Measurements from ENCODE around the gene NR5A2.

The NR5A2 gene

DNA sequence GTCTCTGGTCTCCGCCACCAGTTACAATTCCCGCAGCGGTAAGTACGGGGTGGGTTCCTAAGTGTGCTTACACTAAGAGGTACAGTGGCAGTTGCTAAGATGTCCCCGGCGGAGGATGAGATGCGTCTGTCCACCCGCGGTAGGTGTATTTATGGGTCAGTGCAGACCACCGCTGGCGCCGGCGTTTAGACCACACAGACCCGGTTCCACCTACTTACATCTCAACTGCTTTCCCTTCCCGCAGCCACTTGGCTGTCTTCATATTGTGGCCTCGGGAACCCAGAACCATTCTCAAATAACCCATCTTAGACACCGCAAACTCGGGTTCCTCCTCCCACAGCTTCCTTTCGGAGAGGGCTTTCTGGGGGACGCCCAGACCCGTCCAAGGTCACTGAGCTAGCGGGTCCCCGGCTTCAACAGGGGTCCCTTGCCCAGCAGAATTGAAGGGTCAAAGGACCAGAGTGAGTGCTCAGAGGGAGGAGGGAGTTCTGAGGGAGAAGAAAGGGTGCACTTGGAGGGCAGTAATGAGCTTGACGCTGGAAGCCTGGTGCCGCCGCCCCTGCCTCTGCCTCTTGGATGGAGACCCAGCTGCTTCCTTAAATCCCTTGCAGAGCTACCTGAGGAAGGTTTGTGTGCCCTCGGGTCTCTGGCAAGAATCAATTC, 8.6 kb downstream of the NR5A2 start:
- DNase-seq (ENCODE audit: low read depth in 1 of 2, low spot score in 1 of 2) = no peak

DNA sequence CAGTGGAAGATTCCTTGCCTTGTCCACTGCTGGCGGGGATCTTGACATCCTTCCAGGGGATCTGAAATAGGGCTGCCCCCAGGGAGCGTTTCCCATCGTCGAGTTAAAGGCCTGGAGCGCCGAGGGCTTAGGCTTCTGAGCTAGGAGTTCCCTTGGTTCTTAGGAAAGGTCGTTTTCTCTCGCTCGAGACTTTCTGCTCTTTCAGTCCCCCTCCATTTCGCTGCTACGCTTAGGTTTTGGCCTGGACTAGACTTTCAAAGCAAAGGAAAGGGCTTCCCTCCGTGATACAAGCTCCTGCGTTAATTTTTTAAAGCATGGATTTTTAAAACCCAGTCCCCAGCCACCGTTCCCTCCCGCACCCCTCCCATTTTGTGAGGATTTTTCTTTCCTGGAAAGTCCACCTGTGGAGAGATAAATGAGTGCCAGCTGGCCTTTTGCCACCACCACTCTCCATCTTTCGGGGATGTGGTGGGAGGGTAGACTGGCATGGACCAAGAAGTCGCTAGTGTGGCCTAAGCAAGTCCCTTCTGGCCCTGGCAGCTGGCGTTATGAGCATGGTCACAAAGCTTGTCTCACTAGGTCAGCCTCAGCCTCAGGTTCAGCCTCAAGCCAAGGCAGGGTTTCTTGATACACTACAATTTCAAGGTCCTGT, 9.2 kb downstream of the NR5A2 start:
- DNase-seq (ENCODE audit: low read depth in 1 of 2, low spot score in 1 of 2) = no peak

DNA sequence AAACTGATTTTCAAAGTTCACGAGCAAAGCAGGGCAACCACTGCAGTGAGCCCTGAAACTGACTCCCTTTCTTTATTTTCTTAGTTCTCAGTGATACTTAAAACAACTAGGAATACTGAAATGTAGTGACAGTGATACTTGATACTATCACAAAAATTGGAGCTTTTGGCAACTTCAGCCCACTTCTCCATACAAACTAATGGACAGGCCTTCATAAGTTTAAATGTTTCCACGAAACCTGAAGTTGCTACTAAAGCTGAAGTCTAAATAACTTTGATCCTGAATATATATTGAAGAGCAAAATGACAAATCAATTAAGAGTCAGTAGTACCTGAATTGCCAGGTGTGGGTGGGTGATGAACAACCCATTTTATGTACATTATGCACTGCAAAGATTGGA, 10.0 kb downstream of the NR5A2 start:
- DNase-seq (ENCODE audit: low read depth in 1 of 2, low spot score in 1 of 2) = no peak

DNA sequence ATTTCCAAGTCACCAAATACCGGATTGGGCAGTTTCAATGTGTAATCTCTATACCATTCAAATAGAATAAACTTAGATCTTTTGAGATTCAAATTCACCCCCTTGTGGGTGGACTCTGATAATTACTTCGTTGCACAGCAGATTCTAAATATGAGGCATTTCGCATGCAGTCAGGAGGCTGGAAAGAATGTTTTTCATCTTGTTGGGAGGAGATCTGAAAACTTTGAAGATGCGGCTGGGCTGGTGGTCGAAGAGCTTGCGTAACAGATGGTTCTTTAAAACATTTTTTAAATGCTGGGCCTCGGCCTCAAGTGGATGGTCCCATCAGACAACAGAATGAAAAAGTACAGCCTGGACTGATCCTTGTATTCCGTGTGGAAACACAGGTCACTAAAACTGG, 10.4 kb downstream of the NR5A2 start:
- no peak for DNase-seq (ENCODE audit: low read depth in 1 of 2, low spot score in 1 of 2)

DNA sequence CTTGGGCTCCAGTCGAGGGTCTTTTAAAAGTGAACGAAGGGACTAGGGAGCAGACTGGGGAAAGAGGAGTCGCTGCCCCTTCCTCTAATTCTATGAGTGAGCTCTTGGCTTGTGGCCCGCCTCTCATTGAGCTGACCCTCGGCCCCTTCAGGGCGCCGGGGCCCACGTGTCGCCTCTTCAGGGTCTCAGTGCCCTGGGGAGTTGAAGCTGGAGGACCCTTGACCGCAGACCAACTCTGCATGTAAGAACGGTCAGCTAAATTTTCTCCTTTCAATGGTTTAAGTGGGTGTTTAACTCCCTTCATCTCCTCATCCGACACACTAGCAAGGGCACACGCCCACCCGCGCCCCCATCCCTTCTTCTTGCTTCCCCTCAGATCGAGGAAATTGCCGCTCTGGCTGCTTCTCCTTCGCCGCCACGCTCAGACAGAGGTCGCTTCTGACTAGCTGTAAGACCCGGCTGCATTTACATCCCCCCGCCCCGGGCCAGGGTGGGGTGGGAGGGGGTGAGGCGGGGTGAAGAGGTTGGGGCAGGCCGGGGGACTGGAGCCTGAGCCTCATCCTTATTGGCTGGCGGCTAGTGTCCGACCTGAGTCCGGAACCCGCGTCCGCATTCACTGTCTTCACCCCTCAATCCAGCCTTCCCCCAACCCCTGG, 10.9 kb downstream of the NR5A2 start:
- DNase-seq (ENCODE audit: low read depth in 1 of 2, low spot score in 1 of 2) = no peak

DNA sequence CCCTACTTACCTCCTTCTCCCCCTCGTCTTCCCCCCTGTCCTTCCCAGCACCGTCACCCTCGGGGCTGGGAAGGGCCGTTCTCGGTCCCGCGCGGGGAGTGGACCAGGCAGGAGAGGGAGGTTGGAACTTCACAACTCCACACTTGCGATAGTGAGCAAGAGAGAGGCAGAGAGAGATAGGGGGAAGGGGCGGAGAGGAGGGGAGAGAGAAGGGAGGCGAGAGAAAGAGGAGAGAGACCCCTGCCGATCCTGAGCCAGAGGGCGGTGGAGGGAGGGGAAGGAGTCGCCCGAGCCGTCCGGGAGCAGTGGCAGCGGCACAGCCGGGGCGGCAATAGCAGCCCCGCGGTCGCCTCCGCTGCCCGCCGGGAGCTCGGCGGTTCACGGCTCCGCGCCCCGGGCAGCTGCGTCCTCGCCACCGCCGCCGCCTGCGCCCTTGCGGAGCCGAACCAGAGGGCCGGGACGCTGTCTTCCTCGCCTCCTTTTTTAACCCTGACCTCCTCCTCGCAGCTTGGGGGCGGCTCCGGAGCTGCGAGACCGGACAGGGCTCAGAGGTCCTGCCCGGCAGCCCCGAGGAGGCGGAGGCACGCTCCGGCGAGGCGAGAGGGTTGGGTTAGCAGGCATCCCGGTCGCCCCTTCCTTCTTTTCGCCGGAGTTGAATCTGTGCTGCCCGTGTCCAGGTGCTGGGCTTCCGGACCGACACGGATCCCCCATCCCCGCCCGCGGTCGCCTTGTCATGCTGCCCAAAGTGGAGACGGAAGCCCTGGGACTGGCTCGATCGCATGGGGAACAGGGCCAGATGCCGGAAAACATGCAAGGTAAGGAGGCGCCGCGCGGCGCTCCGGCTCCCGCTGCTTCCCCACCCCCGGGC, 11.7 kb downstream of the NR5A2 start:
- no peak for DNase-seq (ENCODE audit: low read depth in 1 of 2, low spot score in 1 of 2)

DNA sequence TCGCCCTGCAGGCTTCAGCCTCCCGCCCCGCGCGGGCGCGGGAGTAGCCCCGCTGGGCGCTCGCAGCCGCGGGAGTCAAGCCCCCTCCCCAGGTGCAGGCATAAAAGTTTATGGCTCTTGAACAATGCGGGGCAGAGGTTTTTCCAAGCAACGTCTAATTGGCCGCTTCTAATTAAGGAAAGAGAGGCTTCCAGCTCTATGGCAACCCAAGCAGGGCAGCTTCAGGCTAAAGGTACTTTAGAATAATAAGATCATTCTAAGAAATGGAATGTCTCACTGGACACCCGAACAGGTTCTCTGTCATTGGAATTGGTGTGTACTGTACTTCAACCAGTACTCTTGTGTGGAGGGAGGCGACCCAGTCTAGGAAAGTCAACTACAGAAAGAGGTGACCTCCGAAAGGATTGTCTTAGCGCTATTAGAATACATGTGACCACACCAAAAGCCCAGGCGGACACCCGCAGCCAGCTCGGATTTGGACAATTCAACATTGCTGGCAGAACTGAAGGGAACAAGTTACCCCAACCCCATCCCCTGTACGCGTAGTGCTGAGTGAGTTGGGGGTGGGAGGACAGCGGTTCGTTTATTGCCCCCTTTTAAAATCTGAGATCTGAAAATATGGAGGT, 12.5 kb downstream of the NR5A2 start:
- DNase-seq (ENCODE audit: low read depth in 1 of 2, low spot score in 1 of 2) = no peak

DNA sequence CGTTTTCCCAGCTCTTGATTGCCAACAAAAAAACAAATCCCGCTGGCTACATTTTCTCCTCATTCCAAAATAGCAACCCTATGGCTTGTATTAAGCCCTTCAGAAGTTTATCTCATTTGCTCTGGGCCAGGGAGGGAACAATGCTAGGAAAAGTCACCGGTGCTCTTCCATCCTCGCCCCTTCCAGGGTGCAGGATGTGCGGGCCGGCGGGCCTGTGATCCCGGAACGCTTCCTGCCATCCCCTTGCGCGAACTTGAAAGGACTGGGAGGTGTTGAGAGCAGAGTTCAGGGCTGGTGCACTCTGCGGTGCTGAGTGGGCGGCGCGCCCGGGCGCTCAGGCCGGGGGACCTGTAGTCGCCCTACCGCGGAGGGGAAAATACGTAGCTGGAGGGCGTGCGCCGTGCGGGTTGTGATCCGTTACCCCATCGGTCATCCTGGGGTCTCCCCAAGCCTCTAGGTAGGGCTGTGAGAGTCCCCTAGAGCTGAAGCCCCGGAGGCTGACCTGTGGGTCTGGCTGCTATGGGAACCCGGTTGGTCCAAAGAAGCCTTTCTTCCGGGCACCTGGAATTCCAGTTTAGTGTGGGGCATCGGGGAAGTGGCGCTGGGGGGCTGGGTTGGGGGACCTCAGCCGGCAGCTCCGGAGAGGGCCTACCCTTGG, 13.1 kb downstream of the NR5A2 start:
- DNase-seq (ENCODE audit: low read depth in 1 of 2, low spot score in 1 of 2) = no peak

DNA sequence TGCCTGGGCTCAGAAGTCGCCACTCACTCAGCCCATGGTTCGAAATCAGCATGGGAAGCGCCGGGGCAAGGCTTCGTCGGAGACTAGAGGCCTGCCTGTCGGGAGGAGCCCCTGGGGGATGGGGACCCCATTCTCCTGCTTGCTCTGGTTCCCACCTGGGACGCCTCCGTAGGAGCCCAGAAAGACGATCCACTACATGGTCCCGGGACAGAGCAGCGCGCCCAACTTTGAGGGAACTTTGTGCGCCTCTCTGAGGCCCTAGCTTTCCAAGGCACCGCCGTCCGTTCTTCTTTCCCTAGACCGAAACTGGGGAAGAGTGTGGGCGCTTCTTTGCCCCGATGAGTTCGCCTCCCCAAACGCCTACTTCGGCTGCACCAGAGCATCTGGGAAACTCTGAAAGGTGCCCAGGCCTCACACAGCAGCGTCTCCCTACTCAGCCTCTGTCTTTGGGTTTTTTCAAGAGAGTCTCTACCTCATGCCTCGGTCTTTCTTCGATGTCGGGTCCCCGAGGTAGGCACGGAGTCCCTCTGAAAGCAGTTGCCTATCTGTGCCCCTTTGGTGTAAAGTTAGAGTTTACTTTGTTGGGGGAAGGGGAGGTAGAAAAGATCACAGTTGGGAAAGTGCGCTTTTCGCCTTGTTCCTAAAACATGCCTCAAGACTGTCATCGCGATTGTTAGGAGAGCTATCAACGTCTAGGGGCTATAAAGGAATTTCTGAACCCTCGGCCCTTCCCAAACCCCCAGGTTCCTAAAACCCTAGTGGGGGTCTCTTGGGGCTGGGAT, 14.0 kb downstream of the NR5A2 start:
- no peak for DNase-seq (ENCODE audit: low read depth in 1 of 2, low spot score in 1 of 2)

DNA sequence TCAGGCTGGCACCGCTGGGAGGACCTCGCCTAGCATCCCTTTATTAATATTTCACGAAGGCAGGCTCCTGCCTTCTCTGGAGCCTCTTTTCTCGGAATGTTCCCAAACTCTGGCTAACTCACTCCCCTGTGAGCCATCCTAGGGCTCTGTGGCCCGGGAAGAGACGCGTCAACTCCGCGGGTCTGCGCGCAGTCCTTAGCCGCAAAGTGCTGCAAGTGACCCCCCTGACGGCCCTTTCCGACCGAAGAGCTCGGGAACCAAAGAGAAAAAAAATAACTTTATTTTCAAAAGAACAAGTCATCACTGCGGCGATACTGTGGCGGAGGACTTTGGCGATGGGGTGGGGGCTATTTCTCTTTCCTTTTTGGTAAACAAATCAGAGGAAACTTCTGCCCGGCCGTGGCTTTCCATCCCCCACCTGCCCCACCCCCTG, 14.6 kb downstream of the NR5A2 start:
- no peak for DNase-seq (ENCODE audit: low read depth in 1 of 2, low spot score in 1 of 2)

DNA sequence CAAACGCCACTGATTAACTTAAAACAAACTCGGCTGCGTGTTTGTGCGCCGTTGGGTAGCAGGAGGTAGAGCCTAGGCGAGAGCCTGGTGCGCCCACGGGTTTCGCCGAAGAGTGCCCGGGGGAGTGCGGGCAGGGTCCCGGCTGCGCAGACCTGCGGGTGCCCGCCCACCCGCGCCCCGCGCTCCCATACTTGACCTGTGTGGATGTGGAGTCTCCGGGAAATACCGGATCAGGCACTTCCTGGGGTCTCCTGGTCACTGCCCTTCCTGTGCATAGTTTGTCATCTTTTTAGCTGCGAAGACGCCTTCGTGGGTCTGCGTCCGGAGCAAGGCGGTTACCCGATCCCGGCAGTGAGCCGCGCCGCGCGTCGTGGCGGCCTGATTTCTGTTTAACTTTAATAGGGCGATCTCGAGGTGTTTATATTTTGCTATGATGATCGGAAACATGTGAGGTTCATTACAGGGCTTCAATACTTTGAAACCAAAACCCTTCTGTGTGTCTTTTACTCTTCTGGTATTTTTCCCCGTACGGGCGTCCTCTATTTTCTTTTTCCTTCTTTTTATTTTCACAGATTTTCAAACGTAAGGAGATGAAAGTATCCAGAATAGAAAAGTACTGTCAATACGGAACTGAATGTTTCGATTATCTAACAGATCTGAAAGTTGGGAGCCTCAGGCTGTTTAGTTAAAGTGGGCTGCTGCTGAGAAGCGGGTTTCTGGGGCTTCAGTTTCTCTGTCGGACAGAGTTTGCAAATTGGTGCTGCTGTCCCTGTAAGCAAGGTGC, 15.2 kb downstream of the NR5A2 start:
- no peak for DNase-seq (ENCODE audit: low read depth in 1 of 2, low spot score in 1 of 2)

DNA sequence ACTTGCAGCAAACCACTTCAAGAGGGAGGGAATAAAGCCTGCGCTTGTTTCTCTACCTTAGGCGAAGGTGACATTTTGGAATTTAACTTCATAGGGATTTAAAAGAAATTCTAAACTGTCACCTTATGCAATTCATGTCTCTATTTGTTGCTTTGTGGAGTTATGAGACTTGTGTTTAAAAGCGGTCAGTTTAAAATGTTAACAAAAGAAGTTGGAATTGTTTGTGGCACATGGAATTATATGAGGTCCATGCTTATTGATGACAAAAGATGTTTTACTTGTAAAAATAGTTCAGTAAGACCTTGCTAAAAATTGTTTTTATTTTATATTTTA, 15.8 kb downstream of the NR5A2 start:
- DNase-seq (ENCODE audit: low read depth in 1 of 2, low spot score in 1 of 2) = no peak

DNA sequence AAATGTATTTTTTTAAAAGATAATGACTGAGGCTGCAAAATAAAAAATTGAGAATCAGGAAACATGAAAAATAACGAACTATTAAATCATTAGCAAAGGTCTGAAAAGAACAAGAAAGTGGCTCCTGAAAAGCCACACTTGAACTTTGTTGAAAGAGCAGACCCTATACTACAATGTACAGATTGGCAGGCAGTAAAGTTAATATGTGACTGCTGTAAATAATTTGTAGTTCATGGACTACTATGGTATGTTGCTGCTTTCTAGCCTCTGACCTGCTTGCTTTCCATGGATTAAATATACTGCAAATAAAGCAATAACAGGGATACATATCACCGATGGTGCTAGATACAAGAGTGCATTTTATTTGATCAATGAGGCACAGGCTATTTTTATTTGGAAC, 18.6 kb downstream of the NR5A2 start:
- no peak for DNase-seq (ENCODE audit: low read depth in 1 of 2, low spot score in 1 of 2)

DNA sequence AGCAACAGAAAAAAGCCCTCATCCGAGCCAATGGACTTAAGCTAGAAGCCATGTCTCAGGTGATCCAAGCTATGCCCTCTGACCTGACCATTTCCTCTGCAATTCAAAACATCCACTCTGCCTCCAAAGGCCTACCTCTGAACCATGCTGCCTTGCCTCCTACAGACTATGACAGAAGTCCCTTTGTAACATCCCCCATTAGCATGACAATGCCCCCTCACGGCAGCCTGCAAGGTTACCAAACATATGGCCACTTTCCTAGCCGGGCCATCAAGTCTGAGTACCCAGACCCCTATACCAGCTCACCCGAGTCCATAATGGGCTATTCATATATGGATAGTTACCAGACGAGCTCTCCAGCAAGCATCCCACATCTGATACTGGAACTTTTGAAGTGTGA, 20.7 kb downstream of the NR5A2 start:
- DNase-seq (ENCODE audit: low read depth in 1 of 2, low spot score in 1 of 2) = no peak

DNA sequence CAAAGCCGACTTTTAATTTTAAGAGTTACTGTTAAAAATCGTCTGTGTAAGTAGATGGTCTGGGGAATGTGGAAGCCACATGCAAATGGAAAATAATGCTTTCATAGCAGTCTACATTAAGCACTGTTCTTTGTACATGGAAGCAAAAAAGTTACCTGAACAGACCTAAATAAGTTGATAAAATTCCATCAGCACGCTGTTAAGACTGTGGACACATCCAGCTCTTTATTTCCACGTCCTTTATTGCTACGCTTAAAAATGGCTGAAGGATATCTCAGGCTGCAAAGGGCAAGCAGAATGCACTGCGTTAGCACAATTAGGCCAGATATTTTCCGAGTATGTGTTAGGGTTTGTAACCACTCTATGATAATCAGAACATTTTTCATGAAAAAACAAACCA, 22.3 kb downstream of the NR5A2 start:
- DNase-seq (ENCODE audit: low read depth in 1 of 2, low spot score in 1 of 2) = no peak

DNA sequence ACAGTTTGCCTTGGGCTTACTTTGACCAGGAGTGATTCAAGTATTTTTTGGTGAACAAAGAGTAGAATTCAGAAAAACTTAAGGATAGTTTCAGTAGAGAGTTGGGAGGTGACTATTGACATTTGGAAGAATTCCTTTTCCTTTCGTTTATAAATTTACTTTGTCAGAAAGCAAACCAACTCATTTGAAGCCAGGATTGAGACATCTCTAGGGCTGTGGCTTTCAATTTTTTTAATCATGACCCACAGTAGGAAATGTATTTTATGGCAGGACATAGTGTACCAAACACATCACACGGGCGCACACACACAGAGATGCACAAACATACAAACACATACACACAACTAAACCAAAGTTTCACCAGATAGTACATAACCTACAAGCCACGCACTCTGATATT, 24.1 kb downstream of the NR5A2 start:
- DNase-seq (ENCODE audit: low read depth in 1 of 2, low spot score in 1 of 2) = no peak

DNA sequence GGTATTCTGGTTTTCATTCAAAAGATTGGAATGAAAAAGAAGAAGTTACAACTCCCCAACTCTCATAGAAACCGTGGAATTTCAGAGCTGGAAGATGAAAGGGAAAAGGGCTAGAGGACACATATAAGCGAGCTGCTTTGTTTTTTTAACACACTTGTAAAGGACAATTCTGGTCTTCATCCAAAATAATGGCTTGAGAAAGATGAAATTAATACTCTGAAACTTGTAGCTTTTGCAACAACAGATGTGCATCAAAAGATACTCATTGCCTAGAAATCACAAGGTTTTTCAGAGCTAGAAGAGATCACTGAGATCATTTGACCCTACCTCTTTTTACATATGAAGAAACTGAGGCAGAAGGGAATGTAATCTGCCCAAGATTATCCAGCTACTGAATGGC, 25.6 kb downstream of the NR5A2 start:
- DNase-seq (ENCODE audit: low read depth in 1 of 2, low spot score in 1 of 2) = no peak

DNA sequence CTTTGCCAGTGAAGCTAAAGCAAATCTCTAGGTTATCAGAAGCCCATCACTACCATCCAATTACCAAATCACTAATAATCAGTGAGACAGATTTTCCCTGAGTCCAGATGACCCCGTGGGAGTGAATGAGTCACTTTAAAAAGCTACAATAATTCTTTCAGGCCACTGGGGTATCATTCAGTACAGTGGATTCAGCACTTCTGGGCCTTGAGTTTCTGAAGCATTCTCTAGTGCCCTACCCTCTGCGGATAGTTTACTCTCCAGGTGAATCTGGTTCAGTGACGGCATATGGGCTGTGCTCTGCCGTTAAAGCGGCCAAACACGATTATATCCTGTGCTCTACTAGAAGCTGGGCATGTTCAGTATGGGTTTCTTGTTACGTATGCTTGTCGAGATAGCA, 26.1 kb downstream of the NR5A2 start:
- DNase-seq (ENCODE audit: low read depth in 1 of 2, low spot score in 1 of 2) = no peak

DNA sequence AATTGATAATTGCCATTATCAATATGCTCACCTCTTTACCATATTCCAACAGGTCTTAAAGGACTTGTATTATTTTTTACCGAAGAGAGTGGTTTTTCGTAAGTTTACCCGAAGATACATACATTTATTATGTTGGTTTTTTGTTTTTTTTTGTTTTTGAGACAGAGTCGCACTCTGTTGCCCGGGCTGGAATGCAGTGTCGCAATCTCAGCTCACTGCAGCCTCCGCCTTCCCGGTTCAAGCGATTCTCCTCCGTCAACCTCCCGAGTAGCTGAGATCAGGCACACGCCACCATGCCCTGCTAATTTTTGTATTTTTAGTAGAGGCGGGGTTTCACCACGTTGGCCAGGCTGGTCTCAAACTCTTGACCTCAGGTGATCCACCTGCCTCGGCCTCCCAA, 30.8 kb downstream of the NR5A2 start:
- no peak for DNase-seq (ENCODE audit: low read depth in 1 of 2, low spot score in 1 of 2)

Data from activated T-helper 1 cell treated with anti-CD3 and anti-CD28 coated beads, Interleukin-2, amount 50 U/mL, for 16 hours (primary cell).